ENCODE results near the gene NMNAT3. TPM values are rescaled to one million over a fixed set of nuclear protein-coding genes. Genes with fewer than 3 reads are reported as not detected.

NMNAT3 gene
- total RNA-seq, 2 donors from 2014 or later, result 1.2 to 1.6 TPM

DNA sequence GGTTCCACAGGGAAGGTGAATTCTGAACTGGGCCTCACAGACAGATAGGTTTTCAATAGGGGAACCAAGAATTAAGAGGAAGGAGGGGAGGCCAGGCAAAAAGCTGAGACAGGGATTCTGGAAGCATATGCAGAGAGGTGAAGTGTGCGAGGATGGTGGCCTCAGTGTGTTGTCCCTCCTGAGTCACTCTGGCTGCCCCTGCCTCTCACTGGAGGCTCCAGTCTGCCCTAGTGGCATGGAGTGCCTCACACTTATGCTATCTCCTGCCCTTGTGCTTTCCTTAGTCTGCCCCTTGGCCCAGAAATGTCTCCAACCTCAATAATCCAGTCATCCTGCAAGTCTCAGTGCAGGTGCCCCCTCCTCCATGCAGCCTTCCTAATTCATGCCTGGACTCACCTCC lies 106.1 kb downstream of the NMNAT3 start:
- DNase-seq, result no peak
- Histone ChIP-seq H3K36me3 (ENCODE audit: control insufficient read depth, insufficient read depth, low read length) (no peaks in the 10 kb centered on the region), H3K4me3 (ENCODE audit: low read length) (no peak overlapping the region), H3K27ac (ENCODE audit: low read depth, low read length) (no peak overlapping the region), H3K9me3 (ENCODE audit: control insufficient read depth, low read length) (peaks cover 9% of the 10 kb centered on the region), H3K9ac (ENCODE audit: extremely low read depth, low read length, poor library complexity, severe bottlenecking) (no peak overlapping the region), H3K4me1 (ENCODE audit: control insufficient read depth, insufficient read depth, low read length) (no peaks in the 10 kb centered on the region), H3K27me3 (ENCODE audit: control insufficient read depth, insufficient read depth, low read length, poor library complexity, severe bottlenecking) (no peaks in the 10 kb centered on the region)
- Mint-ChIP-seq H3K9me3 (peaks cover 30% of the 10 kb centered on the region), H3K27ac (no peak overlapping the region), H3K27me3 (ENCODE audit: insufficient read depth) (peaks cover 2% of the 10 kb centered on the region), H3K4me1 (no peaks in the 10 kb centered on the region), H3K4me3 (no peak overlapping the region), H3K36me3 (ENCODE audit: low read depth) (peaks cover 2% of the 10 kb centered on the region)
- TF ChIP-seq CTCF (conservative IDR thresholded peaks at IDR 0.05), result no peak
- WGBS, 2 experiments (ENCODE audit: insufficient coverage in 1 of 2, insufficient read length in 1 of 2), result 88% methylated on average over 1 of the region's 1 CpG; no CpG with 5 or more reads in 1 of the 2 experiments

GRCh38 chr3:139564294-139564861 lies 113.4 kb downstream of the NMNAT3 start:
- no peak overlapping the region for H3K27ac ChIP-seq (ENCODE audit: low read depth, low read length)
- 66% methylated on average over 5 of the region's 5 CpGs; no CpG with 5 or more reads in 1 of the 2 experiments for WGBS, 2 experiments (ENCODE audit: insufficient coverage in 1 of 2, insufficient read length in 1 of 2)
- Mint-ChIP-seq H3K27ac (no peak overlapping the region), H3K4me3 (no peak overlapping the region), H3K27me3 (ENCODE audit: insufficient read depth) (peaks cover 2% of the 10 kb centered on the region), H3K9me3 (peaks cover 3% of the 10 kb centered on the region), H3K36me3 (ENCODE audit: low read depth) (no peaks in the 10 kb centered on the region), H3K4me1 (no peaks in the 10 kb centered on the region)
- H3K27me3 ChIP-seq (ENCODE audit: control insufficient read depth, insufficient read depth, low read length, poor library complexity, severe bottlenecking), result no peaks in the 10 kb centered on the region
- H3K4me3 ChIP-seq (ENCODE audit: low read length), result no peak overlapping the region
- TF ChIP-seq CTCF (conservative IDR thresholded peaks at IDR 0.05), result peak; percentile 74
- H3K9ac ChIP-seq (ENCODE audit: extremely low read depth, low read length, poor library complexity, severe bottlenecking), result no peak overlapping the region
- DNase-seq, result peak; percentile 83
- H3K36me3 ChIP-seq (ENCODE audit: control insufficient read depth, insufficient read depth, low read length), result no peaks in the 10 kb centered on the region
- no peaks in the 10 kb centered on the region for H3K4me1 ChIP-seq (ENCODE audit: control insufficient read depth, insufficient read depth, low read length)
- H3K9me3 ChIP-seq (ENCODE audit: control insufficient read depth, low read length), result no peaks in the 10 kb centered on the region

GRCh38 chr3:139561959-139562676 lies 115.7 kb downstream of the NMNAT3 start:
- peak; percentile 90 for TF ChIP-seq CTCF (conservative IDR thresholded peaks at IDR 0.05)
- Histone ChIP-seq H3K4me3 (ENCODE audit: low read length) (no peak overlapping the region), H3K4me1 (ENCODE audit: control insufficient read depth, insufficient read depth, low read length) (no peaks in the 10 kb centered on the region), H3K36me3 (ENCODE audit: control insufficient read depth, insufficient read depth, low read length) (no peaks in the 10 kb centered on the region), H3K9ac (ENCODE audit: extremely low read depth, low read length, poor library complexity, severe bottlenecking) (no peak overlapping the region), H3K27ac (ENCODE audit: low read depth, low read length) (no peak overlapping the region), H3K27me3 (ENCODE audit: control insufficient read depth, insufficient read depth, low read length, poor library complexity, severe bottlenecking) (no peaks in the 10 kb centered on the region), H3K9me3 (ENCODE audit: control insufficient read depth, low read length) (no peaks in the 10 kb centered on the region)
- peak; percentile 89 for DNase-seq
- WGBS, 2 experiments (ENCODE audit: insufficient coverage in 1 of 2, insufficient read length in 1 of 2), result 34 to 40% methylated on average over 1 of the region's 1 CpG
- Mint-ChIP-seq H3K27ac (no peak overlapping the region), H3K36me3 (ENCODE audit: low read depth) (no peaks in the 10 kb centered on the region), H3K27me3 (ENCODE audit: insufficient read depth) (no peaks in the 10 kb centered on the region), H3K4me3 (no peak overlapping the region), H3K4me1 (peaks cover 3% of the 10 kb centered on the region), H3K9me3 (no peaks in the 10 kb centered on the region)
